Hepatocyte (in vitro differentiated cells): Measurements from ENCODE around the gene RNF213.

ENCODE experiments used
- CTCF ChIP-seq: fragments of 200-600 bp; sonication (generic); IDR thresholded peaks from 2 replicates; pipeline ENCODE4 v1.5.1; 2016; ENCODE audit warnings: antibody characterized with exemption, mild to moderate bottlenecking; ENCODE audit not compliant: poor library complexity
- EZH2 ChIP-seq: fragments of 200-600 bp; sonication (generic); IDR thresholded peaks from 2 replicates; pipeline ENCODE4 v1.6.1; 2016; ENCODE audit warnings: antibody characterized with exemption, mild to moderate bottlenecking, borderline replicate concordance
- EZH2phosphoT487 ChIP-seq: fragments of 200-600 bp; sonication (generic); IDR thresholded peaks from one replicate; pipeline ENCODE4 v1.6.1; 2018; ENCODE audit warnings: antibody characterized with exemption, mild to moderate bottlenecking, low read depth, moderate library complexity; ENCODE audit not compliant: unreplicated experiment, severe bottlenecking

- TF ChIP-seq CTCF (no peak), EZH2 (no peak), EZH2phosphoT487 (no peak)
These were observed 124.4 kb downstream of the RNF213 start for GRCh38 chr17:80385046-80385445.
